GM12874 (cell line): ENCODE data around the gene TPSD1.

Experiments
- TF ChIP-seq, protein P1 (sequence below): IDR thresholded peaks from 2 replicates; pipeline ENCODE4 v1.5.1; 2011; ENCODE audit warnings: low read depth, mild to moderate bottlenecking, control low read depth, low read length, moderate library complexity; ENCODE audit not compliant: insufficient read depth

Gene TPSD1

GRCh38 chr16:1265090-1265630 is 9.3 kb downstream of the TPSD1 start:
- TF ChIP-seq, protein P1, sequence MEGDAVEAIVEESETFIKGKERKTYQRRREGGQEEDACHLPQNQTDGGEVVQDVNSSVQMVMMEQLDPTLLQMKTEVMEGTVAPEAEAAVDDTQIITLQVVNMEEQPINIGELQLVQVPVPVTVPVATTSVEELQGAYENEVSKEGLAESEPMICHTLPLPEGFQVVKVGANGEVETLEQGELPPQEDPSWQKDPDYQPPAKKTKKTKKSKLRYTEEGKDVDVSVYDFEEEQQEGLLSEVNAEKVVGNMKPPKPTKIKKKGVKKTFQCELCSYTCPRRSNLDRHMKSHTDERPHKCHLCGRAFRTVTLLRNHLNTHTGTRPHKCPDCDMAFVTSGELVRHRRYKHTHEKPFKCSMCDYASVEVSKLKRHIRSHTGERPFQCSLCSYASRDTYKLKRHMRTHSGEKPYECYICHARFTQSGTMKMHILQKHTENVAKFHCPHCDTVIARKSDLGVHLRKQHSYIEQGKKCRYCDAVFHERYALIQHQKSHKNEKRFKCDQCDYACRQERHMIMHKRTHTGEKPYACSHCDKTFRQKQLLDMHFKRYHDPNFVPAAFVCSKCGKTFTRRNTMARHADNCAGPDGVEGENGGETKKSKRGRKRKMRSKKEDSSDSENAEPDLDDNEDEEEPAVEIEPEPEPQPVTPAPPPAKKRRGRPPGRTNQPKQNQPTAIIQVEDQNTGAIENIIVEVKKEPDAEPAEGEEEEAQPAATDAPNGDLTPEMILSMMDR: no peak

- TF ChIP-seq, protein P1: no peak
Measured at GRCh38 chr16:1265826-1266225, 10.0 kb downstream of the TPSD1 start.

DNA sequence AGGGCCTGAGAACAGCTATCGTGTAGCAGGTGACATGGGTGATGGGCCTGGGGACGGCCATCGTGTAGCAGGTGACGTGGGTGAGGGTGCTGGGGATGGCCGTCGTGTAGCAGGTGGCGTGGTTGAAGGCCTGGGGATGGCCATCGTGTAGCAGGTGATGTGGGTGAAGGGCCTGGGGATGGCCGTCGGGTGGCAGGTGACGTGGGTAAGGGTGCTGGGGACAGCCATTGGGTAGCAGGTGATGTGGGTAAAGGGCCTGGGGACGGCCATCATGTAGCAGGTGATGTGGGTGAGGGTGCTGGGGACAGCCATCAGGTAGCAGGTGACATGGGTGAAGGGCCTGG is 15.5 kb downstream of the TPSD1 start:
- TF ChIP-seq, protein P1: no peak

DNA sequence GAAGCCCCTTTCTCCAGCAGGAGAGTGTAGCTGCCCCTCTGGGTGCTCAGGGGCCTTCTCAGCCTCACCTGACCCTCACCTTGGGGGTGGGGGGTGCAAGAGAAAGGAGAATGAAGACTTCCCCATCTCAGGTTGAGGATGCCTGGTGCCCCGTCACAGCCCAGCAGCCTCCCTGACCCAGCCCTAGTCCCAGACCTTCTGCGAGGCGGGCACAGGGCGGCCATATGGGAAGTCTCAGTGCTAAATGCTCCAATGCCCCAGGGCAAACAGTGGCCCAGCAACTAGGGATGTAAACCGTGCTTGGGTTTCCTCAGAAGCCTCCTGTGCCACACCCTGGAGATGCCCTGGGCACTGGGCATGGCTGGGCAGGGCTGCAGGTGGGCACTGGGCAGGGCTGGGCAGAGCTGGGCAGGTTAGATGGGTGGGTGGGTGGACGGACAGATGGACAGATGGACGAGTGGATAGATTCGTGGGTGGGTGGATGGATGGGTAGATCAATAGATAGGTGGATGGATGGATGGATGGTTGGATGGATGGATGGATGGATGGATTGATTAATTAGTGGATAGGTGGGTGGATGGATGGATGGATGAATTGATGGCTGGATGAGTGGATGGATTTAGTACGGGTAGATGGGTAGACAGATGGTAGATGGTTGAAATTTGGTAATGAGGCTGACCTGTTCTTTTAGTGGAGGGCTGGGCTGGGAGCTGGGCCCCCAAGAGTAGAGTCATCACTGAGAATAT is 16.8 kb downstream of the TPSD1 start:
- TF ChIP-seq, protein P1: no peak

DNA sequence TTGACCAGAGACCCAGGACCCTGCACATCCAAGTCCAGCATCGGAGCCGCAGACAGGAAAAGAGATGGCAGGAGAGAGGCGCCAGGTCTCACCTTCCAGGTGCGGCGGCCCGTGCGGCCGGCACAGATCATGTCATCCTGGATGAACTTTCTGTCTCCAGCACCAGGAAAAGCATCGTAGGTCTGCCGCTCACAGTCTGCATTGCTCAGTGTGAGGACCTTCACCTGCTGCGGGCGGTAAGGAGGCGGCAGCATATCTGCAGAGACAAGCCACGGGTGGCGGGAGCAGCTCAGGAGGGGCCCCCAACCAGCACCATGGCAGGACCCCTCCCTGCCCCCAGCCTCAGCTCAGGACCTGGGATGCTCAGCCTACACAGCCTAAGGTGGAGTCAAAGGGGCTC is 17.9 kb downstream of the TPSD1 start:
- TF ChIP-seq, protein P1: no peak

DNA sequence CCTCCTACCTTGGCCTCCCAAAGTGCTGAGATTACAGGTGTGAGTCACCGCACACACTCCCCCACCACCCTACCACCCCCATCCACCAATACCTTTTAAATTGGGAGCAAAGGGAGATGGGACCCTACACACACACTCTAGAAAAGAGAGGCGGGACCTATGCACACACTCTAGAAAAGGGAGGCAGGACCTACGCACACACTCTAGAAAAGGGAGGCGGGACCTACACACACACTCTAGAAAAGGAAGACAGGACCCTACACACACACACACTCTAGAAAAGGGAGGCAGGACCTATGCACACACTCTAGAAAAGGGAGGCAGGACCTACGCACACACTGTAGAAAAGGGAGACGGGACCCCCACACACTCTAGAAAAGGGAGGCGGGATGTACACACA is 18.9 kb downstream of the TPSD1 start:
- TF ChIP-seq, protein P1: no peak

- TF ChIP-seq, protein P1: no peak
Measured at GRCh38 chr16:1275791-1276579, 20.1 kb downstream of the TPSD1 start.
